ENCODE results near the gene JUP.

The JUP gene

GRCh38 chr17:41707803-41708669 is 78.5 kb downstream of the JUP start:
- POLR2A ChIA-PET, result interaction anchor here (0.6 to 1.2 kb wide), 3 partner anchors 12 to 443 kb away, joined by 3 to 4 read pairs (median 3); no protein-coding TSS in a partner anchor
- CTCF ChIA-PET, result interaction anchor here (1.1 to 5.8 kb wide), 4 partner anchors 13 to 103 kb away, joined by 3 to 36 read pairs (median 6); partner anchors contain the start of gene P3H4
- DNase-seq (ENCODE audit: extremely low spot score), result no peak
- TF ChIP-seq CTCF (IDR thresholded peaks at IDR 0.05; ENCODE audit: control extremely low read depth, extremely low read depth, low read depth, missing control alignments), result no peak

GRCh38 chr17:41705271-41705991 is 81.1 kb downstream of the JUP start:
- no peak for TF ChIP-seq CTCF (IDR thresholded peaks at IDR 0.05; ENCODE audit: control extremely low read depth, extremely low read depth, low read depth, missing control alignments)
- ChIA-PET POLR2A (interaction anchor here (0.6 kb wide), 1 partner anchor 16 kb away, joined by 3 read pairs; no protein-coding TSS in a partner anchor), CTCF (interaction anchor here (1.5 to 5.8 kb wide), 3 partner anchors 10 to 43 kb away, joined by 3 to 36 read pairs (median 4); no protein-coding TSS in a partner anchor)
- no peak for DNase-seq (ENCODE audit: extremely low spot score)
